22Rv1 (cell line): ENCODE results near the gene HLF.

ENCODE experiments used
- CTCF ChIP-seq: fragments of 450-650 bp; IDR thresholded peaks from 2 replicates; pipeline ENCODE4 v1.5.1; 2017; ENCODE audit warnings: mild to moderate bottlenecking
- ZFX ChIP-seq: fragments of 450-650 bp; IDR thresholded peaks from 2 replicates; pipeline ENCODE4 v1.6.1; 2017; ENCODE audit warnings: antibody characterized with exemption, borderline replicate concordance

DNA sequence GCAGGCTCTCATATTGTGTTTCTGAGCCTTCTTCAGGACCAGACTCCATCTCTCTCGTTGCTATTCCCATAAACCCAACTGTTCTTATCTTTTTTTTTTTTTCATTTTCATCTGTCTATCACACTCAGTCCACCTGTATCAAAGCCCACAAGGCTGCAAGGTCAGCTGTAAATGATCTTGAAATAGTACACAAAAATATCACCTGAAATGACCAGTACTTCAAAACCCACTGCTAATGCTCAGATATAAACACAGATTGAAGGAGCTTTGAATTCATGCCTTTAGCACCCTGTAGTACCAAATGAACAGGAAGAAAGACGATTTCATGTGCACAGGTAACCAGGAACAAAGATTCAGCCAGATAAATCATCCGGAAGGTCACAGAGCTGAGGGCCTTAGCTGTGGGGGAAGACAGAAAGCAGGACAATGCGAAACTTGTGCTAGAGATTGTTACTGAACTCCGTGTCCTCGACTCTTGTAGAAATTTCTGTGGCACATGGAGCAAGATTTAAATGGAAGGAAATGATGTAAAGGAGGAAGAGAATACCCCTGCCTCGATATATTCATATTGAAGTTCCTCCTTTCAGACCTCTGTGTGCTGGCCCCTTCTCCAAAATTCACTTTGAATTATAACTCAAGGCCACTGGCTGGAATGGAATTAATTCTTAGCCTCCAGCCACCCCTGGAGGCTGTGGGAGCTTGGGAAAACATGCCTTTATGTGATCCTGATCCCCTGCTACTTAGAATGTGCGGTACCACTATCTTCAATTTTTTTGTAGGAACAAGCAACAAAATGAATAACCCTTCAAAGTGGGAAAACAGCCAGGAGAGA lies 4.1 kb downstream of the HLF start:
- no peak for TF ChIP-seq CTCF
- TF ChIP-seq ZFX: no peak
